ENCODE measurements around the gene FSHR. TPM values are rescaled to one million over a fixed set of nuclear protein-coding genes. Genes with fewer than 3 reads are reported as not detected.

The FSHR gene
- total RNA-seq, 1 experiment from 2014 or later, result not detected

- no peak overlapping the region for H2AFZ ChIP-seq (ENCODE audit: low read length)
- H3K27ac ChIP-seq (ENCODE audit: low read length), result no peak overlapping the region
Observed at GRCh38 chr2:48979691-48980090, 174.6 kb downstream of the FSHR start.

DNA sequence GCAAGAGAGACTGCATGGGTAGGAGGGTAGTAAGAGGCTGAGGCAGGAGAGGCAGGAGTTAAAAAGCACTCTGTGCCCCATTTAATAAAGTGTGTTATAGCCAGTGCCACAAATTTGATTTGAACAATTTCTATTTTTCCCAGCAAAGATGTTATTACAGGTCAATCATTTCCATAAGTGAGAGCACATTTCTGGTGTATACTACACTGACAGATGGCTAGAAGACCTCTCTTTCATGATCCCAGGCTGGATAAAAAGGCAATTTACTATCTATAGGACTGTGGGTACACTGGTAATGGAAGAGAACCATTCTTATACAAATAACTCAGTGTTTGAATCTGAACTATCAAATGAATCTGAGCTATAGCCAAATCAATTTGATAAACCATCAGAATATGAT is 176.2 kb downstream of the FSHR start:
- Histone ChIP-seq H3K27ac (ENCODE audit: low read length) (no peak overlapping the region), H2AFZ (ENCODE audit: low read length) (no peak overlapping the region), H3K9me3 (ENCODE audit: low read length) (0 out of 2 replicates have a peak, but pooled peaks cover 7% of the 10 kb centered on the region), H4K20me1 (ENCODE audit: low read length) (no peaks in the 10 kb centered on the region), H3K36me3 (ENCODE audit: low read depth, low read length) (no peaks in the 10 kb centered on the region), H3F3A (ENCODE audit: low read length, unreplicated experiment) (no peaks in the 10 kb centered on the region), H3K4me2 (ENCODE audit: low read length) (no peak overlapping the region), H3K4me1 (ENCODE audit: insufficient read depth, low read length) (no peaks in the 10 kb centered on the region), H3K79me2 (ENCODE audit: low read length) (no peaks in the 10 kb centered on the region), H3K27me3 (ENCODE audit: low read length) (no peaks in the 10 kb centered on the region), H3K9me2 (replicated peaks; ENCODE audit: low read length) (no peaks in the 10 kb centered on the region), H3K4me3 (ENCODE audit: low read length) (no peak overlapping the region), H3K9ac (ENCODE audit: low read length) (no peak overlapping the region)
- intact Hi-C loops (cut with micrococcal nuclease), result no loop called here
- ChIA-PET POLR2A (ENCODE audit: unreplicated experiment) (no interaction called here), CTCF (no interaction called here)
- DNase-seq, result no peak
- TF ChIP-seq EZH2 (IDR thresholded peaks at IDR 0.05; ENCODE audit: low read length, unreplicated experiment), result no peak
- no peak for TF ChIP-seq CTCF (conservative IDR thresholded peaks at IDR 0.05; ENCODE audit: low read depth, low read length)
- TF ChIP-seq EZH2phosphoT487 (IDR thresholded peaks at IDR 0.05; ENCODE audit: borderline replicate concordance, low read length), result no peak
- no peak for ATAC-seq
- BruUV-seq (replicated peaks), result no TSS peak

More at GRCh38 chr2:48979691-48980090, 174.6 kb downstream of the FSHR start:
- Histone ChIP-seq H3K79me2 (ENCODE audit: low read length) (no peaks in the 10 kb centered on the region), H3K27me3 (ENCODE audit: low read length) (no peaks in the 10 kb centered on the region), H3K36me3 (ENCODE audit: low read depth, low read length) (no peaks in the 10 kb centered on the region), H3K9me3 (ENCODE audit: low read length) (0 out of 2 replicates have a peak, but pooled peaks cover 7% of the 10 kb centered on the region), H3K9me2 (replicated peaks; ENCODE audit: low read length) (no peaks in the 10 kb centered on the region), H3K9ac (ENCODE audit: low read length) (no peak overlapping the region), H4K20me1 (ENCODE audit: low read length) (no peaks in the 10 kb centered on the region), H3K4me2 (ENCODE audit: low read length) (no peak overlapping the region), H3K4me3 (ENCODE audit: low read length) (no peak overlapping the region), H3F3A (ENCODE audit: low read length, unreplicated experiment) (no peaks in the 10 kb centered on the region), H3K4me1 (ENCODE audit: insufficient read depth, low read length) (no peaks in the 10 kb centered on the region)
- ATAC-seq, result no peak
- intact Hi-C loops (cut with micrococcal nuclease), result no loop called here
- POLR2A ChIA-PET (ENCODE audit: unreplicated experiment), result no interaction called here
- CTCF ChIA-PET, result no interaction called here
- TF ChIP-seq CTCF (conservative IDR thresholded peaks at IDR 0.05; ENCODE audit: low read depth, low read length) (no peak), EZH2 (IDR thresholded peaks at IDR 0.05; ENCODE audit: low read length, unreplicated experiment) (no peak), EZH2phosphoT487 (IDR thresholded peaks at IDR 0.05; ENCODE audit: borderline replicate concordance, low read length) (no peak)
- no TSS peak for BruUV-seq (replicated peaks)
- no peak for DNase-seq

DNA sequence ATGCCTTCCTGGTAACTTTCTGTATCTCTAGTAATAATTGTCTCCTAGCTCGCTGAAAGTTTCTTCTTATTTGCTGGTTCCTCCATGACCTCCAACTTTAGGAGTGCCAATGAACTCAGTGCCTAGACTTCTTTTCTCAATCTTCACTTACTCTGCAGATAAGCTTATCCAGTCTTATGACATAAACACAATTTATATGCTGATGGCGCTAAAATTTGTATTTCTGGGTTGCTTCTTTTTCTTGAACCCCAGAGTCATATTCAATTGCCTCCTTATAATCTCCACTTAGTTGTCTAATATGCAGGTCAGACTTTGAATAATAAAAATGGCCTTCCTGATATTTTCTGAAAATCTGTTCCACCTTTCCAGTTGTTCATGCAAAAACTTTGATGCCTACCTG is 182.5 kb downstream of the FSHR start:
- H3K4me3 ChIP-seq (ENCODE audit: low read length), result no peak overlapping the region
- no peaks in the 10 kb centered on the region for H3K27me3 ChIP-seq (ENCODE audit: low read length)
- no peak overlapping the region for H3K4me2 ChIP-seq (ENCODE audit: low read length)
- no peak overlapping the region for H3K27ac ChIP-seq (ENCODE audit: low read length)
- no peaks in the 10 kb centered on the region for H3K36me3 ChIP-seq (ENCODE audit: low read depth, low read length)
- no peaks in the 10 kb centered on the region for H3K4me1 ChIP-seq (ENCODE audit: insufficient read depth, low read length)
- intact Hi-C loops (cut with micrococcal nuclease), result no loop called here
- no peak overlapping the region for H2AFZ ChIP-seq (ENCODE audit: low read length)
- no peaks in the 10 kb centered on the region for H3K9me3 ChIP-seq (ENCODE audit: low read length)
- no TSS peak for BruUV-seq (replicated peaks)
- ChIA-PET POLR2A (ENCODE audit: unreplicated experiment) (no interaction called here), CTCF (no interaction called here)
- no peaks in the 10 kb centered on the region for H3K9me2 ChIP-seq (replicated peaks; ENCODE audit: low read length)
- no peaks in the 10 kb centered on the region for H4K20me1 ChIP-seq (ENCODE audit: low read length)
- TF ChIP-seq CTCF (conservative IDR thresholded peaks at IDR 0.05; ENCODE audit: low read depth, low read length) (no peak), EZH2 (IDR thresholded peaks at IDR 0.05; ENCODE audit: low read length, unreplicated experiment) (no peak), EZH2phosphoT487 (IDR thresholded peaks at IDR 0.05; ENCODE audit: borderline replicate concordance, low read length) (no peak)
- ATAC-seq (no peak), DNase-seq (no peak)
- no peak overlapping the region for H3K9ac ChIP-seq (ENCODE audit: low read length)
- no peaks in the 10 kb centered on the region for H3F3A ChIP-seq (ENCODE audit: low read length, unreplicated experiment)
- no peaks in the 10 kb centered on the region for H3K79me2 ChIP-seq (ENCODE audit: low read length)

All from PC-3 (cell line).